GM18909 (cell line): Measurements from ENCODE around the gene EPB41L4B.
"Not testable (repeated sequence)": the region's sequence is repeated elsewhere in the genome, so short reads cannot be mapped to it uniquely, and the experiment has no call there.

ENCODE experiments used
- ATAC-seq: cut with Tn5 transposase; IDR thresholded peaks from one replicate; pipeline ENCODE4 v1.9.1; 2021; ENCODE audit warnings: mild to moderate bottlenecking; ENCODE audit not compliant: unreplicated experiment, poor library complexity

Gene EPB41L4B

DNA sequence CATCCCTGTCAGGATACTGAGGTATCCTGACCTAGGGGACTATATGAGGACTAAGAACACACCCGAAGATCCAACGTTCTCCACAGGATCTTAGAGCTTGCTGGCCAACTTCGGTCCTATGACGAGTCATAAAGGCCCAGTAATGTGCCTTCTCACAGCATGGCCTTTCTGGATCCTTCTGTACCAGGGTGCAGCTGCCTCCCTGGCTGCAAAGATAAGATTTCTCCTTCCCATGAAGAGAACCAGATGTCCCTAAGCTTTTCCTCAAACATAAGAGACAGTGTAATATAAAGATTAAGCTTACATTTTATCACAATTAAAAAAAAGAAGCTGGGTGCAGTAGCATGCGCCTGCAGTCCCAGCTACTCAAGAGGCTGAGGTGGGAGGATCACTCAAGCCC lies 18.3 kb downstream of the EPB41L4B start:
- ATAC-seq: no peak

DNA sequence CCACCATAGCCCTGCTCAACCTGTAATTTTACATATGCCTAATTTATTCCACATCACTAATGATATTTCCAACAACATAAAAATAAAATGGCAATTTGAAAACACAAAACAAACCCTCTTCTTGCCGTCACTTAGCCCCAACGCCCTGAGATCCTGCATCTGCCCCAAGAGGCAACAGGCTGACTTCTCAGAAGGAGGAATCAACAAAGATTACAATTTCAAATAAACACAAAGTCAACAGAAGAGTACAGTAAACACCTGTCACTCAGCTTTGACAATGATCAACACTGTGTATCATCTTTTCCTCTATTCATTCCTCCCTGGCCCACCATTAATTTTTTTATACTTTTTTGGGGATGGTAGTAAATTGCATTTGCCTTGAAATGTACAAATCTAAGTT lies 19.8 kb downstream of the EPB41L4B start:
- ATAC-seq: no peak

DNA sequence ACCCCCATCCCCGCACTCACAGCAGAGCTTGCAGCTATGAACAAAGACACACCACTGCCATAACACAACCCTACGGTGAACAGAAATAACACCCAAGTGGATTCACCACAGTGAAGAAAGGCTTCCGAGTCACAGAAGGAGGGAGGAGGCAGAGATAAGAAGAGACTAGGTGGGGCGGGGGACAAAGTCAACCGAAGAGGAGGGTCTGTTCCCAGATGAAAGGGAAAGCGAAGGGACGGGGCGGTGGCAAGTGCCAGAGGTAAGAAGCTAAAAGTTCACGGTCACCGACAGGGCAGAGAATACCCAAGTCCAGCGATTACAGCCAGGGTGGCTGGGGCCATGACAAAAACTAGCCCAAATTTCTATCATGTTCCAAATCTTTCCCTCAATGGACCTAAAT lies 21.0 kb downstream of the EPB41L4B start:
- ATAC-seq: no peak

DNA sequence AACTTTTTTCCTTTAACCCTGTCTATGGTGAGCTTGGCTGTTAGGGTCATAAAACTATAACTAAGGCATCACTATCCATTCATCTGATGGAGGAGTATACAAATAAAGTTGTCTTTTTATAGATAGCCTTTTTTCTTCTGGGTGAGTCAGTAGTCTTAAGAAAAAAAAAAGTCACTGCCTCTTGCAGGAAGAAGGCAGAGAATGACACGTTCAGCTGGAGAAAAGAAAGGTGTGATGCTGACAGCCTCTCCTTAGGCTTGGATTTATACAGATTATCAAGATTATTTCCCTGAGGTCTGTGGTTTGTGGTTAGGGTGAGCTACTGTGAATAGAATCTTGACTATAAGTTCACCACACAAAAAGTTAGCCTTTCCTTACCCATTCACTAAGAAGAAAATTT lies 23.0 kb downstream of the EPB41L4B start:
- ATAC-seq: no peak

DNA sequence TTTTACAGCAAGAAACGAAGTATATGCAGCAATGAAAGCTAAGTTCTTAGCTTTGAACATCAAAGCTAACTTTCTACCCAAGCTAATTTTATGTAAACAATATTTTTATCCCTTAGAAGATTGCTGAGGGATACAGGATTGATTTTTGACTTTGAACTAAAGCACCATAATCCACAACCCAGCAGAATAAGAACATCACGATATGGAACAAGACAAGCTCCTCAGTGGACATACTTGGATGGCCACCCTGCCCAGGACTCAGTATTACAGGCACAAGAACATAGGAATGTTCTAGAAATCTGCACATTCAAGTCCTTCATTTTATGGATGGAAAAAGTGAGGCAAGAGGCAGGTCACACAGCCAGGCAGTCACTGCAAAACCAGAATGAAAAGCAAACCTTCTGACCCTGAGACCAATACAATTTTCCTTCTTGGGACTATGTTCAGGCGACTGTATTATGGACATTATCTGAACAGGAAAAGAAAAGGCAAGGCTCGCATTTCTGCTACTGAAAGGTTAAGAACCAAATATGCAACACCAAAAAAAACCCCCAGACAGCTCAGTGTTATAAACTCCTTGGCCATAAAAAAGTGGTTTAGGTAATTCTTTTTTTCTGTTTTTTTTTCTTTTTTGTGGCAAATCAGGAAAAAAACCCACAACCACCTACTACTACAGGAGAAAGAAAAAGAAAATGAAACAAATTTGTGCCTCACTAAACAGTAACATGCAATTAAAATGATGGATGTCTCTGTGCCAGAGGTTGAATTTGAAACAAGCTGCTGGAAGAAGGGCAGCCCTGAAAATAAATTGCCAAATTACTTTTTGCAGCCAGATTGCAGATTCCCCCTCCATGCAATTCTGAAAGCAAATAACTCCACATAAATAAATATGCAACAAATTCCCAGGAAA lies 25.4 kb downstream of the EPB41L4B start:
- ATAC-seq: no peak

DNA sequence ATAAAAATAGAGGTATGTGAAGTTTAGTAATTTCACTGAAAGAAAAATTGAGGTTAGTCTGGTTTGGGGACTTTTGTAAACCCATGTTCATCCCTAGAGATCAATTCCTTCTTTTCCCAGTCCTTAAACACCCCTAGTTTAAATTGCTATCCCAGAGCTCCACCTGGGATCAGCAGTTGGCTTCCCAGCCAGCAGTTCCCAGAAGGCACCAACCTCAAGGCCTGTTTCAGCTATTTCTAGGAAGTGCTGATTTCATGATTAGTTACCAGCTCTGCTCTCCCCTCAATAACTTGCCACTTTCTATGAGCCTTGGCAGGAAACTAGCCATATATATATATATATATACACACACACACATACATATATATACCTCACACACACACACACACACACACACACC lies 30.5 kb downstream of the EPB41L4B start:
- no peak for ATAC-seq

GRCh38 chr9:109289931-109290330 lies 30.9 kb downstream of the EPB41L4B start:
- no peak for ATAC-seq

- ATAC-seq: no peak
These were observed 31.7 kb downstream of the EPB41L4B start for GRCh38 chr9:109289186-109289585.

DNA sequence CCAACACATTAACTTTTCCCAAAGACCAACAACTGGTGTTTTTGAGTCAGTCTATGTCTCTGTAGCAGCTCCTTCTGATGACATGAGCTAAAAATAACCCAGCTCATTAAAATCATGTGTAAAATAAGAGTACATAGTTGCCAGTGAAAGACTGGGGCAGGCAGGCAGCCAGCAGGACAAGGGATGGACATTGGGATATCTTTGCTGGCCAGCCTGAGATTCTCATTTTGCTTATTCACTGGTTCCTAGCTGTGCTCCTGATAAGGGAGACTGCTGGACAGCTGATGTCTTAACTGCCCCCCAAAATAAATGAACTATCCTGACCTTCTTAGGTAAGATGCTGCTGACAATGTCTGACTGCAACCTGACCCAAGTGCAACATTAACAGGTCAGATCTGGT lies 33.9 kb downstream of the EPB41L4B start:
- ATAC-seq: no peak

GRCh38 chr9:109286571-109286977 lies 34.3 kb downstream of the EPB41L4B start:
- no peak for ATAC-seq

DNA sequence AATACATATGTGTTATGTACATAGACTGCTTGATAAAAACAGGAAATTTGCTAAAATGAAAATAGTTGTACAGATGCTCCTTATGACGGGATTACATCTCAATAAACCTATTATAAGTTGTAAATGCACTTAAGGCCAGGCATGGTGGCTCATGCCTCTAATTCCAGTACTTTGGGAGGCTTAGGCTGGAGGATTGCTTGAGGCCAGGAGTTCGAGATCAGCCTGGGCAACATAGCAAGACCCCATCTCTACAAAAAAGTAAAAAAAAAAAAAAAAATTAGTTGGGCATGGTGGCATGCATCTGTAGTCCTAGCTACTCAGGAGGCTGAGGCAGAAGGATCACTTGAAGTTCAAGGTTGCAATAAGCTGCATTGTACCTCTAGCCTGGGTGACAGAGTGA lies 37.2 kb downstream of the EPB41L4B start:
- not testable (repeated sequence) for ATAC-seq

GRCh38 chr9:109283012-109283411 lies 37.8 kb downstream of the EPB41L4B start:
- no peak for ATAC-seq

DNA sequence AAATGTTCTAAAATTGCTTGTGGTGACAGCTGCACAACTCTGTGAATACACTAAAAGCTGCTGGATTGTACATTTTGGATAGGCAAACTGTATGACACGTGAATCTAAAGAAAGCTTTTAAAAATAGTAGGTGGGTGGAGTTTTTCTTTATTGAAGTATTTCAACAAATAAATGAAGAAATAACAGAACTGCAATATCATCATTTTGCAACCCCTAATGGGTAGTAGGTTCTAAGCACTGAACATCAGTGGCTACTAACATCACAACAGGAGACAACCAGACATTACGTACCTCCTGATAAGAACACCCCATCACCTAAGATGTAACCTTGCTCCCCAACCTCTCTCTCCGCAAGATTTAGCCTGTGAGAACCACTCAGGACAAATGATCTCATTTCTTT lies 38.6 kb downstream of the EPB41L4B start:
- ATAC-seq: no peak

GRCh38 chr9:109281518-109281917 lies 39.3 kb downstream of the EPB41L4B start:
- no peak for ATAC-seq

GRCh38 chr9:109278848-109279247 lies 42.0 kb downstream of the EPB41L4B start:
- ATAC-seq: no peak

- no peak for ATAC-seq
These were observed 42.6 kb downstream of the EPB41L4B start for GRCh38 chr9:109278216-109278615.

GRCh38 chr9:109277451-109277850 lies 43.4 kb downstream of the EPB41L4B start:
- no peak for ATAC-seq

- ATAC-seq: no peak
These were observed 44.1 kb downstream of the EPB41L4B start for GRCh38 chr9:109276469-109277440.

GRCh38 chr9:109274884-109275730 lies 45.8 kb downstream of the EPB41L4B start:
- ATAC-seq: no peak

DNA sequence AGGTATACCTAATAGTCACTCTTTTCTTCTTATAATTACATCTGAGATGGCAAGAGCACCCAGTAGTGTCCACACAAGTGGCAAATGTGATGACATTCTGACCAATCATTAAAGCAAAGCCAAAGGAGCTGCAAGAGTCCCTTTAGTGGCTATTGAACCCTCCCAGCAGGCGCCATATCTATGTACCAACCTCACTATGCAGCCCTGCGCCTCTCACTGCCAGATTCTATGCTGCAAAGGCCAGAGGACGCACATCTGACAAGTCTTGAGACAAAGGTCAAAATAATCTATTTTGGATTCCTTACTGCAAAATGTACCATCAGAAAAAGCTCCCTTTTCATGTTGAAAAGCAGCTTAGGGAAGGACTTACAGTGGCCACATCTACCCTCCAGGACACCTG lies 47.0 kb downstream of the EPB41L4B start:
- no peak for ATAC-seq
